GM18499 (cell line): ENCODE results near the gene PTPRN2.

Experiments used
- ATAC-seq: cut with Tn5 transposase; IDR thresholded peaks from one replicate; pipeline ENCODE4 v1.9.1; 2021; ENCODE audit warnings: moderate number of reproducible peaks; ENCODE audit not compliant: insufficient read depth, unreplicated experiment

The PTPRN2 gene

GRCh38 chr7:157646551-157646950 lies 941.1 kb downstream of the PTPRN2 start:
- no peak for ATAC-seq

GRCh38 chr7:157645539-157645938 lies 942.1 kb downstream of the PTPRN2 start:
- ATAC-seq: no peak

- ATAC-seq: no peak
These were observed 942.7 kb downstream of the PTPRN2 start for GRCh38 chr7:157644946-157645345.

- no peak for ATAC-seq
These were observed 944.1 kb downstream of the PTPRN2 start for GRCh38 chr7:157643525-157643970.

- no peak for ATAC-seq
These were observed 945.8 kb downstream of the PTPRN2 start for GRCh38 chr7:157641866-157642265.

GRCh38 chr7:157640144-157640543 lies 947.5 kb downstream of the PTPRN2 start:
- ATAC-seq: no peak

- no peak for ATAC-seq
These were observed 949.1 kb downstream of the PTPRN2 start for GRCh38 chr7:157638563-157638962.

- no peak for ATAC-seq
These were observed 950.2 kb downstream of the PTPRN2 start for GRCh38 chr7:157637216-157637949.

- ATAC-seq: no peak
These were observed 952.0 kb downstream of the PTPRN2 start for GRCh38 chr7:157635669-157636068.

GRCh38 chr7:157635148-157635500 lies 952.5 kb downstream of the PTPRN2 start:
- ATAC-seq: no peak

GRCh38 chr7:157634401-157635147 lies 953.0 kb downstream of the PTPRN2 start:
- no peak for ATAC-seq

- no peak for ATAC-seq
These were observed 954.0 kb downstream of the PTPRN2 start for GRCh38 chr7:157633465-157634185.

GRCh38 chr7:157630301-157630853 lies 957.2 kb downstream of the PTPRN2 start:
- ATAC-seq: no peak

- no peak for ATAC-seq
These were observed 959.2 kb downstream of the PTPRN2 start for GRCh38 chr7:157628456-157628855.

- no peak for ATAC-seq
These were observed 960.0 kb downstream of the PTPRN2 start for GRCh38 chr7:157627646-157628045.

GRCh38 chr7:157627033-157627432 lies 960.6 kb downstream of the PTPRN2 start:
- ATAC-seq: no peak

- no peak for ATAC-seq
These were observed 961.5 kb downstream of the PTPRN2 start for GRCh38 chr7:157625973-157626742.

GRCh38 chr7:157623556-157623955 lies 964.1 kb downstream of the PTPRN2 start:
- no peak for ATAC-seq

GRCh38 chr7:157622408-157623205 lies 965.0 kb downstream of the PTPRN2 start:
- no peak for ATAC-seq
